HG02870 (cell line): ENCODE measurements around the gene ASAP2.

Experiments
- ATAC-seq: cut with Tn5 transposase; IDR thresholded peaks from one replicate; pipeline ENCODE4 v1.9.1; 2021; ENCODE audit warnings: mild to moderate bottlenecking, moderate library complexity; ENCODE audit not compliant: unreplicated experiment

The ASAP2 gene

DNA sequence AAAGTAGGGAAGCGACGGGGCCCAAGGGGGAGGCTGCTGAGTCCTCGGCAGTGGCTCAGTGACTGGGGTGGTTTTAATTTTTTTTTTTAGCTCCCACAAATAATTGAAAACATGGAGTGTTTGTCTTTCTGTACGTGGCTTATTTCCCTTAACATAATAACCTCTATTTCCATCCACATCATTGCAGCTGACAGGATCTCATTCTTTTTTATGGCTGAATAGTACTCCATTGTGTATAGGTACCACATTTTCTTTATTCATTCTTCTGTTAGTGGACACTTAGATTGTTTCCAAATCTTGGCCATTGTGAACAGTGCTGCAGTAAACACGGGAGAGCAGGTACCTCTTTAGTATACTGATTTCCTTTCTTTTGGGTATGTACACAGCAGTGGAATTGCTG, 65.1 kb downstream of the ASAP2 start:
- no peak for ATAC-seq

DNA sequence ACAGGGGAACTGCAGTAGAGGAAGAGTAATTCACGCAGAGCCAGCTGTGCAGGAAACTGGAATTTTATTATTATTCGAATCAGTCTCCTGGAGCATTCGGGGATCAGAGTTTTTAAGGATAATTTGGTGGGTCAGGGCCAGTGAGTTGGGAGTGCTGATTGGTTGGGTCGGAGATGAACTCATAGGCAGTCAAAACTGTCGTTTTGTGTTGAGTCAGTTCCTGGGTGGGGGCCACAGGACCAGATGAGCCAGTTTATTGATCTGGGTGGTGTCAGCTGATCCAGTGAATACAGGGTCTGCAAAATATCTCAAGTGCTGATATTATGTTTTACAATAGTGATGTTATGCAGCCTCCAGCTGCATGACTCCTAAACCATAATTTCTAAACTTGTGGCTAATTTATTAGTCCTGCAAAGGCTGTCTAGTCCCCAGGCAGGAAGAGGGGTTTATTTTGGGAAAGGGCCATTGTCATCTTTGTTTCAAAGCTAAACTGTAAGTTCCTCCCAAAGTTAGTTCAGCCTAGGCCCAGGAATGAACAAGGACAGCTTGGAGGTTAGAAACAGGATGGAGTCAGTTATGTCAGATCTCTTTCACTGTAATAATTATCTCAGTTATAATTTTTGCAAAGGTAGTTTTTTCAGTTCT, 67.0 kb downstream of the ASAP2 start:
- ATAC-seq, result no peak

DNA sequence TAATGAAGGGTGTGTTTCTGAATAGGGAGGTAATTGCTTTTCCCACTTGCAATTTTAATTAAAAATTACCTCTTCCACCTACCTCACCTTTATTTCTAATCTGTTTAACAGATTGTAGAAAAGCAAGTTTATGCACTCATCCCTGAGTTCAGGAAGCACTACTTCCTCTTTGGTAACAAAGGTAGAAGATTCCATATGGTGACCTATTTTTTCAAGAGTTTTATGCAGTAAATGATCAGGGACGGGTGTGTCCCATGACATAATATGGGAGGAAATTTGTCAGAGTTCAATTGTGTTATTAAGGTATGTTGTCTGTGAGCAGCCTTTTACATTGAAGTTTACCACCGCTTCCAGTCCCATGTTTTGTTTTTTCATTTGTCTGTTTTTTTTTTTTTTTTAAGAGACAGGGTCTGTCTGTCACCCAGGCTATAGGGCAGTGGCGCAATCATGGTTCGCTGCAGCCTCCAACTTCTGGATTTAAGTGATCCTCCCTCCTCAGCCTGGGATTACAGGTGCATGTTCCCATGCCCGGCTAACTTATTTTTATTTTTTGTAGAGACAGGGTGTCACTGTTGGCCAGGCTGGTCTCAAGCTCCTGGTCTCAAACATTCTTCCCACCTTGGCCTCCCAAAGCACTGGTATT, 68.2 kb downstream of the ASAP2 start:
- no peak for ATAC-seq

DNA sequence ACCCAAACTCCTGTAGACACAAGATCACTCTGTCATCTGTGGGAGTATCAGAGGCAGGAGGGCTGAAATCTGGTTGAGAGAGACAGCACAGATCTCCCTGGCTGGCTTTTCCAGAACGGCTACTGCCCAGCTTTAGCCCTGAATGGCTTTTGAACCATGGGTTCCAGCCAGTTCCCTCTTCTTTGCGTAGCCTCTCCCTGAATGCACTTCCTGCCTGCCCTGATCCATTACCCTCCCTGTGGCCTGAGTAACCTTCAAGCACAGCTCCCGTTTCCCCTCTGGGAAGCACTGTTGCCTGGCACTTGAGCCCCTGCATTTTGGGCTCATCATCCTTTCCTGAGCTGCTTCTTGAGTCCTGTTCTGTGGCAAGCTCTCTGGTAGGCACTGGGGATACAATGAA, 68.8 kb downstream of the ASAP2 start:
- no peak for ATAC-seq

DNA sequence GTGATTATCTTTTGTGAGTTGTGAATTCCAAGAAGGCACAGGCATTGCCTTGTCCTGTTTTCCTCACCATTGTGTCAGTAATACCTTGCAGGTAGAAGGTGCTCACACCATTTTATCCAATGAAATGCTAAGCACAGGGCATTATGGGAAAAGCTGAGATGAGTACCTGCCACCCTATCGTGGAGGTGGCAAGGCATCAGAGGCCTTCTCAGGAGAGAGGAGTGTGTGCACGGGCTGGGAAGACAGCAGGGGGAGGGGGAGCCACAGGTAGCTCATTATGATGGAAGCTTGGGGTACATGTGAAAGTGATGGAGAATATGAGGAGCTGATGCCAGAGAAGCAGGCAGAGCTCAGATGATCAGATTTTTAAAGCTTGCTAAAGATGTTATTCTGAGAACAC, 69.5 kb downstream of the ASAP2 start:
- ATAC-seq, result no peak

DNA sequence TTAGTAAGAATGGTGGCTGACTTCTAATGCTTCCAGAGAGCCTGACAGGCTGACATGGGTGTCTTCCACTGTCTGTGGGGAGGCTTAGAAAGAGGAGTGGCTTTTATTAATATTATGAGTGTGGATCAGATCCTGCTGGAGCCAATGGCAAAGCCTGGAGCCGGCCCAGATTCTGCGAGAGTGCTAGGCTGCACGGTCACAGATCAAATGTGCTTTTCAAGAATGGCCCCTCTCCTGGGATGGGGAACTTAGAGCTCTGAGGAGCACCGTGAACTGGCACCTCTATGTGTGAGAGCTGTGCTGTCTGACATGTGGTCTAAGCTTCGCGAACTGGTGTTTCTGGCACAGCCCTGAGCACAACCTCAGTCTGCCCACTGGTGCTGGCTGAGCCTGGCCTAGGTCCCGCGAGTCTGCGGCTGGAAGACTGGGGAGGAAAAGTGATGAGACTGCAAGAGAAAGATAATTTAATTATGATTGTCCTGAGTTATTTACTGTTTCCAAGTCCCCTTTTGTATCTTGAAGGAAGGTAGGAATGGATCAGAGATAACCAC, 70.4 kb downstream of the ASAP2 start:
- ATAC-seq, result no peak

DNA sequence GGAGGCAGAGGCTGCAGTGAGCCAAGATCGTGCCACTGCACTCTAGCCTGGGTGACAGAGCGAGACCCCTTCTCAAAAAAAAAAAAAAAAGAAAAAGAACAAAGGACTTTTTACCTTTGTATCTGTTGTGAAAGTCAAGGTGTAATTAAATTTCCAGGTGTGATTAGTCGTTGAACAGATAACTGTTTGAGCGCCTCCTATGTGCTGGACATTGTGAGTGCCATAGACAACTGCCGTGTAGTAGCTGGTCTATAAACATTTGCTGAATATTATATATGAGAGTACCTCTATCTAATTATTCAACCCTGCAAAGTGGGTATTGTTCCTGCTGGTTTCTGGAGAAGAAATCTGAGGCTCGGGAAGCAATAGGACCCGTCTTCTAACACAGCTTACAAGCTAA, 71.8 kb downstream of the ASAP2 start:
- ATAC-seq, result no peak

DNA sequence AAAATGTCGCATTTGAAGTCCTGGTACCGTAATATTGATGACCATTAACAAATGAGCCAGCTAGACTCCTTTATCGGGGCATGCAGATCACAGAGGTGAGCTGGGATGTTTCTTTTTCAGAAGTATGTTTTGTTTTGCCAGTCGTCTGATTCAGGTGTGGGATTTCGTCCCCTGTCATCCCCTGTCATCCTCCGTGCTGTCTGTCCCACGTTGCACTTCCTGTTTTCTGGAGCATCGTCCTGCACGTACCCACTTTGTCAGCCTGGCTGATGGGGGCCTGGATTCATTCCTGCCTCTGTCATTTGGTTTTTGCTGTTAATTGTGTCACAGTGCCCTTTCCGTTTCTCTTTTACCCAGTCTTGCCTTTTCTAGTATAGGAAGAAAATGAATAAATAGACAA, 72.8 kb downstream of the ASAP2 start:
- ATAC-seq, result no peak

DNA sequence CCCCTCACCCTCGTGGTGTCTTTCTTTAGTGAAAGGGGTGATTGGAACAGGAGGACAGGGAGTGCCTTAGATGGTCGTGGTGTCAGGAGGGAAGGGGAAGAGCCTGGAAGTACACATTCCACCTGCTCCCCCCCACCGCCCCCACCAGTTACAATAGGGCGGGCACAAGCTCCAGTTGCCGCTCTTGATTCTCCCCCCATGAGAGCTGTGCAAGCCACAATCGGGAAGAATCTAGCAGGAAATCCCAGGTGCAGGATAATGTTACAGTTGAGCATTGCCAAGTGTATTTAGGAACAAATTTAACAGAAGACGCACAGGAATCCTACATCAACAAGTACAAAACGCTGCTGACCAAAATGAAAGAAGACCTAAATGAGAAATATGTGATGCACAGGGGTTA, 73.6 kb downstream of the ASAP2 start:
- no peak for ATAC-seq

DNA sequence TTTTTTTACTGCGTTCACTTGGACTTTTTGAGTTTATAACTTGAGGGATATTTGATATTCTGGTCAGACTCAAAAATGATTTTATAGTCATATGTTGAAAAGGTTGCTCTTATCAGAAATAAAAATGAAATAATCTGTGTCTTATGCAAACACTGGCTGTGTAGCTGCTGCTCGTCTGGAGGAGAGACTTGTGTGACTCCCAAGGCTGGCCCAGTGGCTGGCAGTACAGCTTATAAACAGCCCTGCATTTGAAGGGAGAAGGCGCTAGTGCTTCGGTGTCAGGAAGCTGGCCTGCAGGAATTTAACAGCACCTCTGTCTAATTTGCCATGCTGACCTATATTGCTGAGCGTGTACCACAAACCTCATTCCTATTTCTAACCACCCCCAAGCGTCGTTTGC, 74.5 kb downstream of the ASAP2 start:
- ATAC-seq, result no peak

DNA sequence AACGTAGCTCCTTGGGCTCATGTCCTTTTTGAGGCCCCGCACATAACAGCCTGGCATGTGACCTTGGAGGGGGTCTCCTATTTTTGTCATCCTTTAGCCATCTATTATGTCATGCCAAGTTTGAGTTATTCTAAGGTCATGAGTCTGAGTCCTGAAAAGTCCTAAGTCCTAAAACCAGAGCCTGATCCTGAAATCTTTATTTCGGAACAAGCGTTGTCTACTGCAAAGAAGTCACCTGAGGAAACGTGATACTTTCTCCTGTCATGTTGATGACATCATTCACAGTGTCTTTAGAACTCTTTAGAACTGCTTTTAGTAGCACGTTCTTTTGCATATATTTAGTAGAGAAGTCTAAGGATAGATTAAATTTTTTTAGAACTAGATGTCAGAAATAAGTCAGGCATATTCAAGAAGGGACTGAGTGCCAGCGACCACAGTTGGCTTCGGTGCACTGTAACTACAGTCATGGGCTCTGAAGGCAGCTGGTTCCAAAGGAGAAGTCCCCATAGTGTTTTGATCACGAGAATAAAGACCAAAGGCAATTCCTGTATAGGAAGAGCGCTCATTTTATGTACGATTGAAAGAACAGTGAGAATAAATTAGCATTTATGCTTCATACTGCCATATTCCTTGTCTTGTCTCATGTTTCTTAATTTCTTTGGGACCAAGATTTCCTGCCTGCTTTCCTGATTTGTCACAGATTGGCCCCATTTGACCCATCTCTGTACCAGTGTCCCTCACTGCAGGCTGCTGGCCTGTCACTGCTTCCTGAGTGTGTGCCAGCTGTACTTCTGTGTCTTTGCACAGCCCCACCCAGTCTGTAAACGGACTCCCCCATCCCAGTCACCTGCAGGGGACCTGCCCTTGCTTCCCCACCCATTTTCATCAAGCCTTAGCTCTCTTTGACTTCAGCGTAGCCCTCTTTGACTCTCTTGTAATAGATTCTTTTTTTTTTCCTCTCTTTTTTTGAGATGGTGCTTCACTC, 75.8 kb downstream of the ASAP2 start:
- ATAC-seq, result no peak

DNA sequence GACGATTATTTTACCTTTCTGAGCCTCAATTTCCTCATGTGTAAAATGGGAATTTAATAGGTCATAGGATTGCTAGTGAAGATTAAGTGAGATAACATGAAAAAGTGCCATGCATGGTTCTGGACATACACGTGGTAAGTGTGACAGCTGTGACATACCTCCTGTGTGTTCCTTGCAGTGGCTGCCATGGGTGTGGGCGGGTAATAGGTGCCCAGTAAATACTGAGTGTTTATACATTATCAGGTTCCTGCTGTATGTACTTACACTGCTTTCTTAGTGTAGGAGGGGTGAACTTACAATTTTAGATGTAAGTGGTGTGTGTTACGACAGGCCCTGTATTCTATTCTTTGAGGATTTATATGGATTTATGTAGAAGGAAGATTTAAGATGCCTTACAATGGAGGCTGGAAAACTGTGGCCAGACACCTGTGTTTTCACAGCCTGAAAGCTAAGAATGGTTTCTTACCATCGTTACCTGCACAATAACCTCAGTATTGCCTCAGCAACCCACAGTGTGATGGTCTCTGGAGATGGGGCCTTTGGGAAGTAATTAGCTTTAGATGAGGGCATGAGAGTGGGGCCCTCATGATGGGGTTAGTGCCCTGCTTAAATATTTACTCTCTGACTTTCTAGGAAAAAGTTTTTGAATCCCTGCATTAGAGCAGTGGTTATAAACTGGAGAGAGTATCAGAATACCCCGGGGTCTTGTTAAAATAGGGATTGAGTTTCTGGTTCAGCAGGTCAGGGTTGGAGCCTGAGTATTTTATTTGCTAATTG, 78.1 kb downstream of the ASAP2 start:
- no peak for ATAC-seq

DNA sequence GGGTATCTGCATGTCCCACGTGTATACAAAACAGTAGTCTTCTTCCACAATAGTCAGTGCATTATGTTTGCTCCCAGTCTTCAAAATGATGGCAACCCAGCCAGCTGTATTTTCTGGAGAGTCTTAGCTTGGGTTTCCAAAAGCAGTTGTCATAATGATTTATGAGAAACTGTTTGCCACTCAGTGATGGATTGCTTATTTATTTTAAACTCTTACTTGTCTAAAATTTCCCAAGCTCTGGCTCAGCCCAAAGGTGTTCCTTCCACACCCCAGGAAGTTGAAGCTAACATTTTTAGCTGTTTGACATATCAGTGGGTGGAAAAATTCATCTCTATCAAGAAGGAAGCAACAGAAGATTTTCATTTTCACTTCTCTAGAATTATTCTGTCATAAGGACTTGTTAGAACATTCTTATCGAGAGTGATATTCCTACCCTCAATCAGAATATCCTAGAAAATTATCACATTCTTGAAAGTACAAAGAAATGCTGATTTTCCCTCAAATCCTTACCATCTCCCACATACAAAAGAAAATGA, 78.8 kb downstream of the ASAP2 start:
- no peak for ATAC-seq

DNA sequence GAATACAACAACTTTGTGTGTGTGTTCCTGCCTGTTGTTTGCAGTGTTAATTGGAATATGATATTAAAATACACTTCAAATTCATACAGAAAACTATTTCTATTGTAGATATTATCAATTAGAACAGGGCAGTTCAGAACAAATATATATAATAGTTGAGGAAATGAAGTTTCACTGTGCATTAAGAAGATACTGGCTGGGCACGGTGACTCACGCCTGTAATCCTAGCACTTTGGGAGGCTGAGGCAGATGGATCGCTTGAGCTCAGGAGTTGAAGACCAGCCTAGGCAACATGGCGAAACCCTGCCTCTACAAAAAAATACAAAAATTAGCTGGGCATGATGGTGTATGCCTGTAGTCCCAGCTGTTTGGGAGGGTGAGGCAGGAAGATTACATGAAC, 79.3 kb downstream of the ASAP2 start:
- ATAC-seq, result no peak

DNA sequence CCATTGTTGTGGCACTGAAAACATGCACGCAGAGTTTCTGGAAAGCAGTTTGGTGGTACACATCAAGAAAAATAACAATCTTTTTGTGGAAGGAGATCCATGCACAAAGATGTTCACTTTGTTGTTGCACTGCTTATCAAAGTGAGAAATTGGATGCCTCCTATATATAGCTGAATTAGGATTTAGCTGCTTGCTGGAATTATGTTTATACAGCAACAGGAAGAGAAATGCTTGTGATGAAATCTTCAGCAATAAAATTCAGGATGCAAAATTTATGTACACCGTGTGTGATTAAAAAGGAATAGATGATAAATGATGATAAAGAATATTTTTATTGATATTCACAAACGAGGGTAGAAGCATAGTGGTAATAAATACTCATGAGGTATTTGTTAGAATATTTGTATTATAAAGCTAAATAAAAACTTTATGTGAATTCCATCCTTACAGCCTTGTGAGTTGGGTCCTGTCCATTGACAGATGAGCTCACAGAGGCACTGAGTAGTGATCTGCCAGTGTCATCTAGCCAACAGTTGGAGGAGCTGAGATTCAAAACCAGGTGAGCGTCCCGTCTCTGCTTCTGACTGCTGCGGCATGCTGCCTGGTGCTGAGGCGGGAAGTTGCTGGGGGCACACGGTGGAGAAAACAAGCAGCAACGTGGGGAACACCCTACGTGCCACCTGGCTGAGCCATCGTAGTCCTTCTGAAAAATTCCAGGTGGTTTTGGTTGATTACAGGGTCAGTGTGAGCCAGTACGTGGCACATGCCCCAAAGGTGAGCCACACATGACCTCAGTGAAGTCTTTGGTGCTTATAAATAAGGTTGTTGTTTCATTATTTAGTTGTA, 80.2 kb downstream of the ASAP2 start:
- no peak for ATAC-seq

DNA sequence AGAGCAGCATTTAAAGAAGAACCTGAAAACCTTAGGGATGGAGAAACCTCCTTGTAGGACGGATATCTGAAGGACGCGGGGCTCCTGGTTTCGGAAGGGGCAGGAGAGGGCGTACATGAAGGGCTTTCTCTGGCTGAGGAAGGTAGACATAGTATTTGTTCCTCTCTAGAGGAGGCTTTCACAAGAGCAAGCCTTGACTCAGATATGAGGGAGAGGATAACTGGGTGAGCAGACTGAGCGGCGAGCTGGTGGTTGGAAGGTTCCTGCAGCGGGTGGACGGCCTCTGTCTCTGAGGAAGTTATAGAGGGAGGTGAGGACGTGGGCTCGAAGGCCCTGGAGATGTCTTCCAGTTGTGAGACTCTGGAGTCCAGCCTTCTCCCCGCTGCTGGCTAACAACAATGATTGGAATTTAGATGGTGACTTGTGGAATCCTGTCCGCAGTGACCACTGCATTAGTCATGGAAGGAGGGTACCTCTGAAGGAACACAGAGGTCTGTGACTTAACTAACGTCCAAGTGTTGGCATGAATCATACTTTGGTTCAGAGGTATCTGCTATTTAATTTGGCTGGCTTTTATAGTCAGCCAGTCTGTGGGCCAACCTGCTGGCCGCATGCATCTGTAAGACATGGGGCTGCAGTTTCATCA, 80.9 kb downstream of the ASAP2 start:
- ATAC-seq, result no peak

DNA sequence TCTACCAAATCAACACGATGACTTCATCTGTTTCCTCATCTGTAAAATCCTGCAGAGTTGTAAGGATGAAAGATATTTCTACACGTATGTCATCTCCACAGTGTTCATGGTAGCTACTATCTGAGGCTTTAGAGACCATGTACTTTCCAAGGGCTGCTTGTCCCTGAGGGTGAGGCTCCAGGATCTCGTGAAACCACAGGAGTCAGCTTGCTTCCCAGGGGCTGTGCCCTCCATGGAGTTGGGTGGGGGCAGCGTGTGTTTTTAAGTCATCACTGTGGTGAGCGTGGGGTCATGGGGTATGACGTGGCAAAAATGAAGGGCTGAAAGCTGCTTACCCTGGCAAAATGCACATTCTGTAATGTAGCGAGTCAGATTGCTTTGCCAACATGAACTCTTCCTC, 81.6 kb downstream of the ASAP2 start:
- ATAC-seq, result no peak

DNA sequence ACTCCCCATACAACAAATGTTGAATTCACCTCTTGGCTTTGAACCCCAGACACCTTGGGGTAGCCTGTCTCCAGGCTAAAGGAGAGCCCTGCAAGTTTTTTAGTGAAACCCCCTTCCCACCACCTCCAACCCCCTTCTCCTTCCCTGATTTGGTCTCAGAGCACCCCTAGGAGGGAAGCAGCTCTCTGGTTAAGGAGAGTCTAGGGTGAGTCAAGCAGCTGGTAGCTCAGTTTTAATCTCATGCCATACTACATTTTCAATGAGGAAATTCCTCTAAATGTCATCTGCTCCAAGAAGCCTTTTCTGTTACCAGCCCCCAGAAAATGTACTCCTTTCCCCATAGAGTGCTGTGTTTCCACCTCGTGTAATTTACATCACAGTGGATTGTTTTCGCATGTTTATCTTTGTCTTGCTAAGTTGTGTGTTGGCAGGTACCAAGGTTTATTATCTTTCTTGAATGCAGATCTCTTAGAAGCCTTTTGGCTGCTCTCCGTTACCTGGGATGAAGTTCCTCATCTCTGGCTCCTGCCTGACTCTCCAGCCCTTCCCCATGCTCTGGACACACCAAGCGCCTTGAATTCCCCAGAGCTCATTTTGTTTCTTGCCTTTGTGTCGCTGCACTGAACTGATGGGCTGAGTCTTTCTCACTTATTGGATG, 82.2 kb downstream of the ASAP2 start:
- ATAC-seq, result no peak

DNA sequence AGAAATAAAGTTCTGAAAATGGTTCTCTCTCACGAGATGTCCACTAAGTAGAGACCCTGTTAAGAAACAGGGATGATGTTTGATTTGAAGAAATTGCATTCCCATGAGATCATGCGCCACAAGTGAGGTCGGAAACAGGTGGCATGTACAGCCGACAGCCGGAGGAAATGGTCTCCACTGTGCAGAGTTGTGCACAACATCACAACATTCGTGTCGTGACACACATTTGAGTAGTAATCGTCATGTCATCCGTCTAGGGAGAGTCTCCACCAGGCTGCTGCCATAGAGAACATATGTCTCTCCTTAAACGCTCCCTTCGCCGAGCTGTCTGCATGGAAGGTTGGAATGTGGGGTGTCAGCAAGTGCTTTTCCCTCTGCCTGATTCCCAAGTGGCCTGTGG, 84.7 kb downstream of the ASAP2 start:
- no peak for ATAC-seq
